GM21390 (cell line): ENCODE data around the gene ABCC5.

Experiments used
- ATAC-seq: cut with Tn5 transposase; IDR thresholded peaks from one replicate; pipeline ENCODE4 v1.9.1; 2021; ENCODE audit not compliant: unreplicated experiment

The ABCC5 gene

DNA sequence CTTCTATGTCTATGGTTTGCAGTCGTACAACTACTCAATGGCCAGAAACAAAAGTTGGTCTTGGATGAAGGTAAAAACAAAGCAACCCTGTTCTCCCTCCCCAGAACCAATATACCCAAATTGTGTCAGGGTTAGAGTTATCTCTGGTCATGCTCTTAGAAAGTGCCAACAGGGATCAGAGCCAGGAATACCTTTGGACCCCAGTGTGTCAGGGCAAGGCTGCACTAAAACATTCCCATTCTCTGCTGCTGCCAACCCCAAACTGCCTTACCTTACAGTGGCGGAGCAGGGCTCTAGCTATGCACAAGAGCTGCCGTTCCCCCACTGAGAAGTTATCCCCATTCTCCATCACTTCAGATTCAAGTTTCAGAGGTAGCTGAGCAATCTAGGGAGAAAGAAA, 90.6 kb downstream of the ABCC5 start:
- ATAC-seq = no peak

DNA sequence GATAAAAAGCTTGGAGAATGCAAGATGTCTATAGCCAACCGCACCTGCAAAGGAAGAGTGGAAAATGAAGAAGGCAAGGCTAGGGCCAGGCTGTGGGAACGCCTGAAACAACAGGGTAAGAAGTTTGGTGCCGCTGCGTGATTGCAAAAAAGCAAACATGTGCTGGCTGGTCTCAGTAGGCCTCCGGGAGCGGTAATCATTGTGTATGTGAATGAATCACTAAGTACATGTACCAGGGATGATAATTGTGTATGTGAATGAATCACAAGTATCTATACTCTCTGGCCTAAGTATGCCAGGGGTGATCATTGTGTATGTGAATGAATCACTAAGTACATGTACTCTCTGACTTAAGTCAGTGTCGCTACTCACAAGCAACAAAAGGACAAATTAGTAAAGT, 92.7 kb downstream of the ABCC5 start:
- ATAC-seq = no peak

DNA sequence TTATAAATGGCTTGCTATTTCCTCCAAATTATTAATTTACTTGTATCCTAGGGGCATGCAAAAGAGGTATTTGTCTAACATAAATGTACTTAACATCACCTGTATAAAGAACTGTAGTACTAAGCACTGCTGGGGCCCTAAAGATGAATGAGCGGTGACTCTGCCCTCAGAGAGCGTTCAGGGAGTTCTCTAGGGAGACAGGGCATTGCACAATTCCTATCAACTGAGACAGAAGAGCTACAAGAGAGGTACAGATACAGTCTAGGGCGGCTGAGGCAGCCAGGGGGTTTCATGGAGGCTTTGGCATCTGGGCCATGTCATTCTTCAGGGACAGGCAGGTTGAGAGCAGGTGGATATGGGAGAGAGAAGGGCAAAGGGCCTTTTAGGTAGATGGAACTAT, 93.1 kb downstream of the ABCC5 start:
- no peak for ATAC-seq

DNA sequence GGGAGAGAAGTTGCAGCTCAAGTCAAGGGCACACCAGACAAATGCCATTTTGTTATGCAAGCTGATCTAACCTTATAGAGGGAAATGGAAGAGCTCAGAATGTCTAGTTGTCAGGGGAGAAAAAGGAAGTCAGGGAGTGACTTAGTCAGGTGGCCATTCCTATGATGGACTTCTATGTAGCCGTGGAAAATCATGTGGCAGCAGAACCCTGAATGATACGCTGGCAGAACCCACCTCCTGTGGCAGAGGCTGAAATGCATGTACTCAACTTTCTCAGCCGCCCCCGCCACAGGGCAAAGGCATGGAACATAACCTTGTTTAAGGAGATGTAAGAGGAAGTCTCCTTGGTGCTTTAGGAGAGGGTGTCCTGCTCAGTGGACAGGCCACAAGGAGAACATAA, 95.3 kb downstream of the ABCC5 start:
- no peak for ATAC-seq

DNA sequence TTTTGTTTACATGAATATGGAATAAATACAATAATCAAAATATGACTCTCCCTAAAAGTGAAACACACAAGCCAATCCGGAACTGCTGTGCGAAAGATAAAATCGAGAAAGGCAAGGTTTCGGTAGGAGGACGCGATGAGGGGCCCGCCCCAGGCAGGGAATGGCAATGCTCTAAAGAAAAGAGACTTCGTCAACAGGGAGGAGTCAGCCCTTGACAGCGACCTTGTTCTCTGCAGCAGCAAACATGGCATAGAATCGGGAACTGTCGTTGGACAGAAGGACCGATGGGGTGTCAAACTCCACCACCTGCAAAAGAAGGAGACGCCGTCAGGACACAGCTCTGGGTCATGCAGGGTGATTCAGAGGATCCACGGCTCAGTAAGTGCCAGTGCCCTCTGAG, 96.6 kb downstream of the ABCC5 start:
- ATAC-seq = no peak

DNA sequence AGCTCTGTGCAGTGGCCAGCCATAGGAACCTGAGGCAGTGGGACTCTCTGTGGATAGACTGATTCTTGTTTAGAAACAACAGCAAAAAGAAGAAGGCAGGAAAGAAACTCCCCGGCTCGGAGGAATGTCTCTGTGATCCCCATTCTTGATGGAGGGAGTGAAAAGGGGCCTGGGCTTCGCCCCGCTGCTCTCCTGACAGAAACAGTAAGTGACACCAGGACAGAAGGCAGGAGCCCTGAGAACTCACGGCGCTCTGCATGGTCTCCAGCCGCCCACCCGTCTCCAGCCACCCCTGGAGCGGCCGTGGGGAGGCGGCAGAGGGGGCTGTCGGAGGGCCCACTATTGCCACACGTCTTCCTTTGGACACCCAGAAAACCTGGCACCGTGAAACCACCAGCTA, 97.3 kb downstream of the ABCC5 start:
- no peak for ATAC-seq

DNA sequence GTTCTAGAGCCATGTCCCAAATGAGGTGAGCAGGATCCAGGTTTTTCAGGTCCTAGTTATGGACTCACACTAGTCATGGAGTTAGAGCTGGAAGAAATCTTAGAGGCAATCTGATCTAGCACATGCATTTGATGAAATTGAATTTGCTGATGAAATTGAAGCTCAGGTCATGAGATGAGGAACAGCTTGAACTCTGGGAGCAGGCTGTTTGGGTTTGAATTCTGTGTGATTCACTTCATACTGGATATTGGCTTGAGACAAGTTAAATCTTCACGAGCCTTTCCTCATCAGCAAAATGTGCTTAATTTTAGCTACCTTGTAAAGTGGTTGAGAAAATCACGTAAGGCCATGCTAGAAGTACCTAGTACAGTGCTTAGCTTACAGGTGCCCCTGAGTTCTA, 99.5 kb downstream of the ABCC5 start:
- ATAC-seq = no peak

DNA sequence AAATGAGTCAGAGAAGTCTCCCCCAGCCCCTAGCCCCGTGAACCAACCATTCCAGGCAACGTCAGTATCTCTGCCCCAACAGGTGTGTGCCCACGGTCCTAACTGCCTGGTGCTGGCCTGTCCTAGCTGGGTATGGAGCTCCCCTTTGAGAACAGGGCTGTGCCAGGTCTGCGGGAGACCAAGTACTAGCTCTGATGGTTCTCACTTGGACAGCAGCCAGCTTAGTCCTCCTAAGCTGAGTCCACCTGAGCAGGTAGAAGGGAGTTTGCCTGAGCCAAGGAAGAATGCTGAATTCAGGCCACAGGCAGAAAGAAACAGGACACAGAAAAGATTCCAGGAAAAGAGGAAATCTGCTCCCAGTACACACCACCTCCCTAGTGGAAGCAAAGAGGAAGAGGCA, 99.9 kb downstream of the ABCC5 start:
- no peak for ATAC-seq

DNA sequence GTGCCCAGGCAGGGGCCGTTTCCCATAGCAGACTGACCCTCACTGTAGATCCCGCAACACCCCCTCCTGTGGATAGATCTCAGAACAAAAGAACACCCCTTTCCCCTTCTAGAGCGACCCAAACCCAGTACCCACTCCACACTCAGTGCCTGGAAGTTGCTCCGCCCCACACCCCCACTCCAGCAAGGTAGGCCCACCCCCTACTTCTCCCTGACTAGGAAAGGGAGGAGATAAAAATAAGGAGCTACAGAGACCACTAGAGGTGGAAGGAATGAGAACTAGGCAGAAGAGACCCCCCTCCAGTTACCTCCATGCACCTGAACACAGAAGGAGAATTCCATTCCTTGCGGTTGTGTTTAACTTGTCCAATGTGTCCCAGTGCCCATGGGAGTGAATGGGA, 102.8 kb downstream of the ABCC5 start:
- no peak for ATAC-seq

DNA sequence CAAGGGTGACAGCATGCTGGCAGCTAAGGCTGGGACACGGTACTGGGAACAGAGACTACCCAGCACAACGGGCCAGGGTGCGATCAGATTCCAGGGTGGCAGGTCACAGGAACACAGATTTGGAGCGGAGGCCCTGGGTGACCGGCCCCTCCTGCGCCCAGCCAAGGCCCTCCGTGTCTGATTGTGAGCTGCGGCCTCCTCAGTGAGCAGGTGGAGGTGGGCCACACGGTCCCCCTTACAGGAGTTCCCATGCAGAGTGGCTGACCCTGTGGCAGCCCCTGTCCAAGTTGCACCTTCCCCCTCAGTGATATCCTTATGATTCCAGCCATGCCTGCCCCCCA, 104.1 kb downstream of the ABCC5 start:
- ATAC-seq = no peak

DNA sequence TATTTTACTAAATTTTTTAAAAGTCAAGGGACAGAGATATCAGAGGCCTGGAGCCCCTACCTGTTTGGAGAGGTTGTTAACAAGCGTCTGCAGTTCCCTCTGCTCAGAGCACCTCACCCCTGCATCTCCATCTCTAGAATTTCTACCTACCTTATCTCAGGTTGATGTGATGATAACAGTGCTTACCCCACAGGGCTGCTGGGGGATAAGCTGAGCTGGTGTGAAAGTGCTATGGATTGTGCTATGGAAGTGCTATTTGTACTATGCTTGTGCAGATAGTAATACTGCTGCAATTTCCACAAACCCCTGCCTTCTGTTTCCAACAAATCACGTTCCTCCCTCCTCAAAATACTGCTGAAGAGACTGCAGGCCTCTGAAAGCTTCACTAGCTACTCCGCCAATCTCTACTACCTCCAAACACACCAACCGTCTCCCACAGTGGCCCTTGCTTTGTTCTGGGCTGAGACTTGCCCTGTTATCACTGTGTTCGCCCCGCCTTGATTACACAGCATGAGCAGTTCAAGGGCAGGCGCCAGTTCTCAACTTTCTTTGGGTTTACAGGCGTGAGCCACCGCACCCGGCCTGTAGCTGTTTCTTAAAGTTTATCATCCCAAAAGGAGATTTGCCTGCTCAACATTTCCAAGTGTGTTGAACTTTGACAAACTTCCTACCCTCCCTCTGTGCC, 104.6 kb downstream of the ABCC5 start:
- no peak for ATAC-seq

DNA sequence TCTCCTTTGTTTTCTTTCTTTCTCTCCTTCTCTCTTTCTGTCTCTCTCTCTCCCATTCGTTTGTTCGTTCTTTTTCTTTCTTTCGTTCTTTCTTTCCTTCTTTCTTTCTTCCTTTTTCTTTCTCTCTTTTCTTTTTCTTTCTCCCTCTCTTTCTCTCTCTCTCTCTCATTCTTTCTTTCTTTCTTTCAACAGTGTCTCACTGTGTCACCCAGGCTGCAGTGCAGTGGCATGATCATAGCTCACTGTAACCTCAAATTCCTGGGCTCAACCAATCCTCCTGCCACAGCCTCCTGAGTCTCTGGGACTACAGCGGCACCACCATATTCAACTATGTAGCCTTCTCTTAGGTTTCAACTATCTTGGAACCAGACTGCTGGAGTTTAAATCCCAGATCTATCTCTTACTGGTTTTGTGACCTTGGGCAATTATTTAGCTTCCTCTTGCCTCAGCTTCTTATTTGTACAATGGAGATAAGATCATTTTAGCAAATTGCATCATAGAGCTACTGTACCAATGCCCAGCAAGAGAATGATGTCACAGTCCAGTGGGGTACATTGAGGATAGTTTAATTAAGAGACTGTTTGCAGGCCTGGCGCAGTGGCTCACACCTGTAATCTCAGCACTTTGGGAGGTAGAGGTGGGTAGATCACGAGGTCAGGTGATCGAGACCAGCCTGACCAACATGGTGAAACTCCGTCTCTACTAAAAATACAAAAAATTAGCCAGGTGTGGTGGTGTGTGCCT, 105.7 kb downstream of the ABCC5 start:
- ATAC-seq = no peak

DNA sequence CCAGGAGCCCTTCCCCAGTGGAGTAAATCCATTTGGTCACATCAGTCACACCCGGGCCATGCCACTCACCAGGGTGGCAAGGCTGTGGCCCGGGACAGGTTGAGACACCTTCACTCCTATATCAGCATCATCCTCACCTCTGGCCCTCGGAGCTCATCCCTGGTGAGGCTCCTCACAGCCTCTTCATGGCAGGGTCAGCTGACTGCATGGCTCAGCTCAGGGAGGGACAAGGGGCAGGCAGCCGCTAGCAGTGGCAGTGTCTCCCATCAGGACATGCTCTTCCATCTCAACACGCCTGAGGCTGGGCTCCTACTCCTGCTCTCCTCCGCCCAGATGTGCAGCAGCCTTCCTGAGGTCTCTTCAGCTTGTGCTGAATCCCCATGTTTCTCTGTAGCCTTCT, 106.6 kb downstream of the ABCC5 start:
- no peak for ATAC-seq

DNA sequence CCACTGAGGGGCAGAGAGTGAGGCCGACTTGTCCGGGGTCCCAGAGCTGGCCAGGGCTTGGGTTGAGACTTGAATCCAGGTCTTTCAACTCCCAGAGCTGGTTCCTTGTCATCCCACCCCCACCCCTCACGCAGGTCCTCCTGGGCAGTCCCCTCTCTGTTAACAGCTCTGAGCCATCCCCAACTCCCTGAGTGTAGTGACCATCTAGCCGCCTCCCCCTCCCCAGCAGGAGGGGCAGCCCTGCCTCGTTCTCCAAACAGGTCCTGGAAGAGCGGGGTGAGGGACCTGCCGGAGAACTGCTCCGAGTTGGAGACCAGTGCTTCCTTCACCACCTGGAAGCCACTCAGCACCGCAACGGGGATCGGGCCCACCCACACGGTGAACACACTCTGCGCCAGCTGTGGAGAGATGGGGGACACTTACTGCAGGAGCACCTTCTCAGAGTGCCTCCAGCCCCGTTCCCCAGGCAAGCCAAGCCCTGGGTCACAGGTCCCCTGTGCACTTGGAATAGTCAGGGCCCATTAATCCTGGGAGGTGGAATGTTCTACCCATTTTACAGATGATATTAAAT, 108.6 kb downstream of the ABCC5 start:
- ATAC-seq = no peak

DNA sequence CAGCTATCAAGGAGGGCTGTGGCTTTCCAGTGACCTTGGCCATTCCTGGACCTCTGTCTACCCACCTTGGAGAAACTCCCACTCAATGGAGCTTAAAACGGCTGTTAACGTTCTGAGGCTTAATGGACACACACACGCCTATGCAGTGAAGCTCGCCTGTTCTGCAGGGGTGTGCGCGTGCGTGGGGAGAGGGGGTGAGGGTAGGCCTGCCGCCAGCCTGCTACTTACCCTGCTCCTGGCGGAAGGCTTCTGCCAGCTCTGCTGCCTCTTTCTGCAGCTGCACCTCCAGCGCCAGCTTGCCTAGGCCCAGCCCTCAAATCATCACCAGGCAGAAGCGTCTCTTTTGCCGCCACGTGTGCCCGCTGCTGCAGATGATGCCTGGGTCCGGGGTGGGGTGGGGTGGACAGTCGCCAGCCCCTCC, 109.8 kb downstream of the ABCC5 start:
- ATAC-seq = no peak

DNA sequence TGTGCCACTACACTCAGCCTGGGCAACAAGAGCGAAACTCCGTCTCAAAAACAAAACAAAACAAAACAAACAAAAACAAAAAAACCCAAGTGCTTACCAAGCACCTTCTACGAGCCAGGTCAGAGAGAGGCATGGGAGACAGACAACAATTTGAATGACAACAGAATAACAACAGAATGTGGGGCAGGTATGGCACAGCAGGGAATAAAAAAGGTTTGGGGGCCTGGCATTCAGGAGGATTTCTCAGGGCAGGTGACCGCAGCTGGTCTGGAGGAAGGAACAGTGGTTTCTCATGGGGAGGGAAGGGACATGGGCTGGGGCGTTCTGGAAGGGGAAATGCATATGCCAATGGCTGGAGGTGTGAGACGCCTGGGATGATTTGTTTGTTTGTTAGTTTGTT, 110.5 kb downstream of the ABCC5 start:
- no peak for ATAC-seq

DNA sequence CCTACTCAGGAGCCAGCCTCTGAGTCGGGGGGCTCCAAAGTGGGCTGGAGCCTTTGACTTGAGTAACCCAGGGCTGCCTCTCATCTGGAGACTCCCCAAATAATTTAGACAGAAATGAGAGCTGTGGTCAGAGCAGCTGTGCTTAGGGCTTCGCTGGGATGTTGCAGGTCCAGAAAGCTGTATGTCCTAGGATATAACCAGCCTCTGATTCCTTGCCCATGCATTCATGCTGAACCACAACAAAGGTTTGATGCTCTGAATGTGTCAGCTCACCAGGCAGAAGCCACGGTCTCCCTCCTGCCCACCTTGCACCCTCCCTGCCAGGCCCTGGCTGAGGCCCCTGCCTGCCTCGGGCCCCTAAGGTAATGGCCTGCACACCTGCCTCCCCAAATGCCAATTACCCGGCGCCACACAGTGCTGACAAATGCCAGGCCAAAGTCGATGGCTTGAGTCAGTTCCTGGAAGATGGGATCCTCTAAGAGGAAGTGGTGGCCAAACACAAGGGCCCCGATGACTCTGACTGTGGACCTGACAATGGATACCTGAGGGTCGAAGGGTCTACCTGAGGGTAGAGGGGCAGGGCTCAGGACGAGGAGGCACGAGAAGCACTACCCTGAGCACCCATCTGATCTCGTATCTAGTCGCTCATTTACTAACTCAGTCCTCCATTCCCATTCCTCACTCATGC, 111.3 kb downstream of the ABCC5 start:
- ATAC-seq = no peak

DNA sequence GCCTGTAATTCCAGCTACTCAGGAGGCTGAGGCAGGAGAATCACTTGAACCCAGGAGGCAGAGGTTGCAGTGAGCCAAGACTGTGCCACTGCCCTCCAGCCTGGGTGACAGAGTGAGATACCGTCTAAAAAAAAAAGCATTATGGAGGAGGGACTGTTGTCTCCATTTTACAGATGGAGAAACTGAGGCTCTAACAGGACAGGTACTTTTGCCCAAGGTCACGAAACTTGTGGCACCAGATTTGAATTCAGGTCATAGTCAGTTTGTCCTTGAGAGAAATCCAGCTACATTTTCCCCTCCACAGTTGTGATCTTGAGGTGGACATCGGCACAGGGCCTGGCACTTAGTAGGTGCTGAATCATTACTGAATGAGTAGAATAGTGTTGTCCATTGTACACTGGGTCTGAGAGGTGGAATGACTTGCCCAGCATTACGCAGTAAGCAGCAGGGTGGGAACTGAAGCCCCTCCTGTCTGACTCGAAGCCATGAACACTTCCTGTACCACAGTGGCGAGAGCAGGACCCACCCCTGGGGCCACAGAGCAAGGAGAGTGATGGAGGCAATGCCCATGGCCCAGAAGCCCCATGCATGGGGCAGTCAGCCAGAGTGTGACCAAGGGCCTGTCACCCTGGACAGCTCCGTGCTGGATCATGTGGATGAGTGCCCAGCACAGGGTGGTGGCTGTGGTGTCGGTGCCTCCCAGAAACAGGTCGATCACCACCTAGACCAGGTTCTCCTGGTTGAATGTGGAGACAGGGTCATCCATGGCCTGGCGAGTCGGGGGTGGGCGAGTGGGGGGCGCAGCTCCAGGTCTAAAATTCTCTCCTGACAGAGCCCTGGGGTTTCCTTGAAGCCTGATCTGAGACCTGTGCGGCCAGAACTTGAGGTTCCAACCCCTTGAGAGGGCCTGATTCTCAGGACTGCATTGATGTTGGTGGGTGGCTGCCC, 112.6 kb downstream of the ABCC5 start:
- ATAC-seq = no peak

DNA sequence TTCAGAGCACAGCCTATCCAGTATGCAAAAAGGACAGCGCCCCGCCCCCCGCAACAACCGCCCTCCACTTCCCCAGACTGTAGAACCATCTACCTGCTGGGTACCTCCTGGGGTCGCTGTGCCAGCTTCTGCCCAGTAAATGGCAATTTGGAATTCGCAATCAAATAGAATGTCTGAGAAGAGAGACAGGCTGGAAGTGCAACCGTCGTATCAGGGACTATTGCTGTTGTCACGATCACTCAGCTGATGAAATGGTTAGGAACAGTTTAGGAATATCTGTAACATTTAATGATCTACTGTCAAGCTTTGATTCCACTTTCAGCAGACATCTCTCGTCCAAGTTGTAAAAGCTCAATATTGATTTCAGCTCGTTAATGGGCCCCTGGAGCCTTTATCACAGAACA, 119.7 kb downstream of the ABCC5 start:
- ATAC-seq = no peak

DNA sequence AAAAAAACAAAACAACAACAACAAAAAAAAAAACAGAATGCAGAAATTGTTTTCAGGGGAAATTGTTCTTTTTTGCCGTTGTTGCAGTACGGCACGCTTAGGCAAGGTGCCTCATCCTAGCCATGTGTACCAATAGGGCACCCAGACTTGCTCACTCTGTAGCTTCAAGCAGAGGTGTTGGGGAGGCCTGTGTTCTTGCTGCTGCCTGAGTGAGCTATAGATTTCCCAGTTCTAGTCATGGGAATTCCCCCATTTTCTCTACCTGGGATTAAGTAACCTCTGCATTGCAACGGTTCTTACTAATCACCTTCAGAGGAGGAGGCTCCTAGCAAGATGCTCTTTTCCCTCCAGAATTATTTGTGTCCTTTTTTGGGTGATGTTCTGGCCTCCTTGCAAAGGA, 120.1 kb downstream of the ABCC5 start:
- ATAC-seq = no peak

DNA sequence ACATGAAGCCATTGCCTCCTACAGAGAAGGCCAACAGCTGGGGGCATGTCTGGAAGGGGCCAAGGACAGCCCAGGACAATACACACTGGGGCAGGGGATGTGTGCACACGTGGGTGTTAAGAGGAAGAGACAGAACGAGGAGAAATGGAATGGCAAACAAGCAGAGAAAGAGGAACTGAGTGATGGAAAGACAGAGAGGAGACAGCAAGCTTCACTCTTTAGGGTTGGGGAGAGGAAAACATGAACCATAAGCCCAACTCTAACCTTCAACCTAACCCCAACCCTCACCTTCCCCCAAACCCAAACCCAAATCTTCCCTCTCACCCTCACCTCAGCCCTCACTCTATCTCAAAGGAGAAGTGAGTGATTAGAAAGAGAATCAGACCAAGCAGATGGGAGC, 121.1 kb downstream of the ABCC5 start:
- no peak for ATAC-seq
